Measurements from ENCODE around the gene OR52A5. TPM values are rescaled to one million over a fixed set of nuclear protein-coding genes. Genes with fewer than 3 reads are reported as not detected.

Gene OR52A5
- total RNA-seq, 1 donor from 2014 or later: not detected

DNA sequence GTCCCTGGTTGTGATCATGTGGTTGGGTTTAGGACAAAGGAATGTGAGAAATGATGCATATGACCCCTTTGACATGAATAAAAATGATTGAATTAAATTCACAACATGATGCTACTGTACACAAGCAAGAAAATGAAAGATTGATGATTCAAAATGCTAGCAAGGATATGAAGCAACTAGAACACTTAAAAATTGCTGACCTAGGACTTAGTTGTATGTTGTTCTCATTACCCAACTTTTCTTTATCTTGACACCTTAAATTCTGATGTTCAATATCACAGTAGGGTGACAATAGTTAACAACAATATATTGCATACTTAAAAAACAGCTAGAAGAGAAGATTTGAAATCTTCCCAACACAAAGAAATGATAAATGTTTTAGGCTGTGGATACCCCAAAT is 20.6 kb downstream of the OR52A5 start:
- intact Hi-C loops (cut with micrococcal nuclease): no loop called here

- intact Hi-C loops (cut with micrococcal nuclease): no loop called here
Observed at GRCh38 chr11:5115339-5115738, 22.8 kb downstream of the OR52A5 start.

DNA sequence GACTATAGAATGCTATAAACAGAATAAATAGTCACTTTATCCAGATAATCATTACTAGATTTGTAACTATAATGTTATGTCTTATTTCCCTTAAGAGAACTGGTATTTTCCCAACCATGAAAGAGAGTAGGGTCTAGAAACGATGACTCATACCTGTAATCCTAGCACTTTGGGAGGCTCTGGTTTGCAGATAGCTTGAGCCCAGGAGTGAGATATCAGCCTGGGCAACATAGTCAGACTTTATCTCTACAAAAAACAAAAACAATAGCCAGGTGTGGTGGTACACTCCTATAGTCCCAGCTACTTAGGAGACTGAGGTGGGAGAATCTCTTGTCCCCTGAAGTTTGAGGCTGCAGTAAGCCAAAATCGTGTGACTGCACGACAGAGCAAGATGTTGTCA is 30.9 kb downstream of the OR52A5 start:
- intact Hi-C loops (cut with micrococcal nuclease): no loop called here

DNA sequence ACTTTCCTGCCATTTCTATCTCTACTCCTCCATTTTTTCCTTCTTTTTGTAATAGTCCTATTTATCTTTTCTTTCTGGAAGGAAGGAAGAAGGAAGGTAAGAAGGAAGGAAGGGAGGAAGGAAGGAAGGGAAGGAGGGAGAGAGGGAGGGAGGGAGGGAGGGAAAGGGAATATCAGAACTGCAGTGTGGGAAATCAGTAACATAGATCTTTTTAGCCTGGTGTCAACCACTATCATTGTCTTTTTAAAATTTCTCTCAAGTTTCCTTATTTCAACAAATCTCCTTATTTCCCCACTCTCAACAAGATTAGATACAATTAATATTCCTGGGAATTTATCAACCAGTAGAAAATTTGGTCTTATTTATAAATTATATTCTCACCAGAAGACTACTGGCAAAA is 35.1 kb downstream of the OR52A5 start:
- intact Hi-C loops (cut with micrococcal nuclease): no loop called here

GRCh38 chr11:5102246-5102645 is 35.9 kb downstream of the OR52A5 start:
- intact Hi-C loops (cut with micrococcal nuclease): no loop called here

DNA sequence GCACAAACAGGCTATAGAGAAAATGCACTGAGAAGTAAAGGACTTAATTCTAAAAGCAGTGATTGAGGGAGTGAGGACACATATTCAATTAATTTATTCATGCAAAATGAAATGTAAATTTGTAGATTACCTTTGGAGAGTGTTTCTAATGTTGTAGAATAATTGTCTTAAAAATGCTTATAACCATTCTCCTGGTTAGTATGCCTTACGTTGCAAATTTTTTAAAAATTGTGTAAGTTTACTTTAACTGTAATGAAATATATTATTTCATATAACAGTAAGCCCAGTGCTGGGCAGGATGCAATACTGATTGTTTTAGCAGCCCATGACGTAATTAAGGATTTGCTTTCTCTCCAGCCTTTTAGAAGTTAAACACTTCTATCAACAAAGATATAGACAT is 42.1 kb downstream of the OR52A5 start:
- intact Hi-C loops (cut with micrococcal nuclease): no loop called here

GRCh38 chr11:5092821-5093585 is 45.2 kb downstream of the OR52A5 start:
- intact Hi-C loops (cut with micrococcal nuclease): no loop called here

- intact Hi-C loops (cut with micrococcal nuclease): no loop called here
Observed at GRCh38 chr11:5090668-5091067, 47.5 kb downstream of the OR52A5 start.

DNA sequence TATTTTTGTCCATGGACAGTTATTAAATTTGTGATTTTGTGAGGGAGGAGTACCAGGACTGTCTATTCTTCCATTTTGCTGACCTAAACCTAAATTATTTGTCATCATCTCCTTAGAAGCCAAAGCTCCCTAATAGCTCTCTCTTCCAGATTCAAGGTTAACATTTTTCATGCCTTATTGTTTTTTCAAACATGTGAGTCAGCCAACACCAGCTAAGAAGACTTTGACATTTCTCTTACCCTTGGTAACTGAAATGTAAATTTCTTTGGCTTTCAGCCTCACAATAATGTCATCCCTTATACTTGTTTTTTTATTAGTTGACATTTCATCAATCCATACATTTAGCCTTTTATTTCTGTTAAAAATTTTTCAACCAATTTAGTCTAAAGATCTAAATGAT is 49.6 kb downstream of the OR52A5 start:
- intact Hi-C loops (cut with micrococcal nuclease): no loop called here

GRCh38 chr11:5083602-5084001 is 54.6 kb downstream of the OR52A5 start:
- intact Hi-C loops (cut with micrococcal nuclease): no loop called here

- intact Hi-C loops (cut with micrococcal nuclease): no loop called here
Observed at GRCh38 chr11:5081405-5081804, 56.8 kb downstream of the OR52A5 start.

Other genes with a start within 250 kb of the OR52A5 start
- not detected in 2 replicates for gene OR51A7, start 234.6 kb downstream of the OR52A5 start, total RNA-seq
- gene OR51G2, start 219.0 kb downstream of the OR52A5 start, total RNA-seq: not detected in 2 replicates
- gene OR51G1, start 214.0 kb downstream of the OR52A5 start, total RNA-seq: not detected in 2 replicates
- not detected in 2 replicates for gene OR51A4, start 190.8 kb downstream of the OR52A5 start, total RNA-seq
- not detected in 2 replicates for gene OR51A2, start 182.6 kb downstream of the OR52A5 start, total RNA-seq
- gene OR51L1, start 143.5 kb downstream of the OR52A5 start, total RNA-seq: not detected in 2 replicates
- not detected in 2 replicates for gene OR52J3, start 91.8 kb downstream of the OR52A5 start, total RNA-seq
- gene OR52E2, start 78.7 kb downstream of the OR52A5 start, total RNA-seq: not detected in 2 replicates
- not detected in 2 replicates for gene OR52E1, start 68.8 kb downstream of the OR52A5 start, total RNA-seq
- gene OR52A1, start 16.4 kb upstream of the OR52A5 start, total RNA-seq: not detected in 2 replicates
- gene OR51V1, start 62.3 kb upstream of the OR52A5 start, total RNA-seq: not detected in 2 replicates
- not detected in 2 replicates for gene HBB, start 88.7 kb upstream of the OR52A5 start, total RNA-seq
- gene HBD, start 96.1 kb upstream of the OR52A5 start, total RNA-seq: not detected in 2 replicates
- gene HBG1, start 111.5 kb upstream of the OR52A5 start, total RNA-seq: not detected in 2 replicates
- not detected in 2 replicates for gene HBG2, start 116.4 kb upstream of the OR52A5 start, total RNA-seq
- not detected in 2 replicates for gene HBE1, start 131.6 kb upstream of the OR52A5 start, total RNA-seq
- gene OR51B4, start 163.6 kb upstream of the OR52A5 start, total RNA-seq: not detected in 2 replicates
- not detected in 2 replicates for gene OR51B2, start 185.9 kb upstream of the OR52A5 start, total RNA-seq
- gene OR51B5, start 205.2 kb upstream of the OR52A5 start, total RNA-seq: not detected in 2 replicates
- gene OR51B6, start 213.2 kb upstream of the OR52A5 start, total RNA-seq: not detected in 2 replicates
- not detected in 2 replicates for gene OR51M1, start 245.5 kb upstream of the OR52A5 start, total RNA-seq

Data from T-helper 2 cell treated with Interferon-gamma antibody and Interleukin-4, amounts not matched to agents 100 ng/mL and 5 ng/mL, for 36 hours (primary cell).